SIG-M5 treated with dmso at 0.1 percent for 504 hours (cell line): Measurements from ENCODE around the gene DCLRE1A.
"Not testable (repeated sequence)": the region's sequence is repeated elsewhere in the genome, so short reads cannot be mapped to it uniquely, and the experiment has no call there.

Experiments
- DNase-seq: peaks from one replicate; lab custom pipeline; 2025; ENCODE audit not compliant: unreplicated experiment; lab: John Stamatoyannopoulos, UW

The DCLRE1A gene

DNA sequence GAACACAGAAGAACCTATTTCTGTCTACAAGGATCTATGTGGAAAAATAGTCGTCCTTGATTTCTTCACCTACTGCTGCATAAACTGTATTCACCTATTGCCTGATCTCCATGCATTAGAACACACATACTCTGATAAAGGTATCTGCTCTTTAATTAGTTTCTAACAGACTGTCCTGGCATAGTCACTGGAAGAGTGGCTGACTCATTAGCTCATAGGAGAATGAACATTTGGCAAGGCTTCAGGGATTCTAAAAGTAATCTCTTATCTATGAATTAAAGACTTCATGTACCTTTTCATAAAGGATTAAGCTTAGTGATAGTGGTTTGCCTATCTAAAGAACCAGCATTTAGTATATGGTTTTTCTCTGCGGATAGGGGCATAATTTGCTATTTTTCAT is 4.7 kb upstream of the DCLRE1A start:
- no peak for DNase-seq

DNA sequence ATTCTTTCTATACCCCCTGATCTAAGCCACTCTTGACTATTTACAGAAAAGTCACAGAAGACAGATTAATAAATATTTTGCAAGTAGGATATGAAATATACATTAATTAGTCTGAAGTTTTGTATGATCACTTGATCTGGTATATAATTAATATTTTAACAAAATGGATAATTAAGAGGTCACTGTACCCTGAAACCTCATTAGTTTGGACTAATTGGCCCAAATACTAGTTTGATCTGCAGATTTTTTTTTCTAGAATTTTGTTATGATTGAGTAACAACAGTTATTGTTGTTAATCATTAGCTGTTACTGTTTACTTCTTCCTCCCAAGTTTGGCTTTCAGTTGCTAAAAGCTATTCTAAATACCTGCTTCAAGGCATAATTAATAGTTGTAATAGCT is 3.3 kb upstream of the DCLRE1A start:
- DNase-seq = no peak

DNA sequence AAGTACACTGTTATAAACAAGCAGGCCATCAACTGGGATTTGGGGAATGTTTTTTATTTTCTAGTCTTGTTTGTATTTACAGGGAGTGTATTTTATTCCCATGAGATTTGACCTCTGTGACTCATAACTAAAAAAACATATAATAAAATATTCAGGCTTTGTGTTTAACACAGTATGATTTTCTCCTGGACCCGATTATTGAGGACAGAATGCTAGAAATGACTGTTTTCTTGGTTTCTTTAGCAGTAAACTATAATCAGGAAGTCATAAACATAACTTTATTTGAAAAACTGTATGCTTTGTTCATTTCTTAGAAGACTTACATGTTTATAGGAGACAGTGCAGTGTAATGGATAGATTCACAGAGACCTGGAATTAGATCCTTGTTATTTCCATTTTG is 2.7 kb upstream of the DCLRE1A start:
- DNase-seq = no peak

DNA sequence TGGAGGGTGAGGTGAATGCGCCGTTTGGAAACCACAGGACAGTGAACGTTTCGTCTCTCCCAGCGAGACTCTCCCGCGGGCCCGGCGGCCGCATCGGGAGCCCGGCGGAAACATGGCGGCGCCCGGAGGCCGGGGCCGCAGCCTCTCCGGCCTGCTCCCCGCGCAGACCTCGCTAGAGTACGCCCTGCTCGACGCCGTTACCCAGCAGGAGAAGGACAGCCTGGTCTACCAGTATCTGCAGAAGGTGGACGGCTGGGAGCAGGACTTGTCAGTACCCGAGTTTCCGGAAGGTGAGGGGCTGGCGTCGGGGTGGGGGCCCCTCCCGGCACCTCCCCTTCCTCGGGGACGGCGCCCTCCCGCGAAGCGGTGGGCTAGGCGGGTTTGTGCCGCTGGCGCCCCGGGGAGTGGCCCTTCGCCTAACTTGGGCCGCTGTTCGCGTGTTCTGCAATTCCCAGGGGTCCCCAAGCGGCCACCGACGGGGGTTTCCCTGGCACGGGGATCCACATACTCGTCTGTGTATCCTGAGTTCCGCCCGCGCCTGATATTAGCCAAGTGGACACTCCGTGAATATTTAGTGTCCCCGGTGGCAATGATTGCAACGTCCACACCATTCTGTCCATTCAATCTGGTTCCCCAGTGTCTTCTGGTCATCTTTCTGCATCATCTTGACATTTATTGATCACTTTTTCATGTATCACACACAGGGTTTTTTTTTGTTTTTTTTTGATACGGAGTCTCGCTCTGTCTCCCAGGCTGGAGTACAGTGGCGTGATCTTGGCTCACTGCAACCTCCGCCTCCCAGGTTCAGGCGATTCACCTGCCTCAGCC is 1.1 kb upstream of the DCLRE1A start:
- no peak for DNase-seq

DNA sequence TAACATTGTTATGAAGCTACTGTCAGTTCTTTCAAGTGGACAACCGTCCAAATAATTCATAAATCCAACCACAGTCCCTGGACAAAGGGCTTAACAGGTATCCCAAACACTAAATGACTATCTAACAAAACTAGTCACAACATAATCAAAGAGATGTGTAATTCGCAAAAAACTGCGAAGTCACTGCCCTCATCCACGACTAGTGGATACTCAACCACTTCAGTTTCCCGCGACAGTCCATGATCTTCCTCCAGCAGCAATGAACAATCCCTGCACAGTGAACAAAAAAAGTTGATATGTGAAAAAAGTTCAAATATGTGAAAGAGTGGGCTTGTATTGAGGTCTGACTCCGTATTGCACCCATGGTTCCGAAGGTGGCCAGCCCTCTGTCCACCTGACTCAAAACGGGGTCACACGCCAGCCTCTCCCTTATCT is 287 bp downstream of the DCLRE1A start:
- no peak for DNase-seq

DNA sequence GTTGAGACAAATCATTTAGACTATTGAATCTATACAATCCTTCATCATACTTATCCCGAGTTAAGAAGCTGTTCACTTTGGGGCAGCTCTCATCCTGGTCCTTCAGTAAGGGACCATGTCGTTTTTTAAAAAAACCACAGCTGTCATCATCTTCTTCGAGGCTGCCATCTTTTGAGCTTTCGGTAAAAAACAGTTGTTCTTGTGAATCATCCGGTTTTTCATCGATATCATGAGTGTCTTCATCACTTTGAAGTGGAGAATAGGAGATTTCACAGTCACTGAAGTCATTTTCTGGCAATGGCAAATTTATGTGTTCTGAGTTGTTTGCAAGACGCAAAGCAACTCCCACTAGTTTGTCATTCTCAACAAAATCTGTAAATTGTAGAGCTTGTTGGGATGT is 3.9 kb downstream of the DCLRE1A start:
- no peak for DNase-seq

DNA sequence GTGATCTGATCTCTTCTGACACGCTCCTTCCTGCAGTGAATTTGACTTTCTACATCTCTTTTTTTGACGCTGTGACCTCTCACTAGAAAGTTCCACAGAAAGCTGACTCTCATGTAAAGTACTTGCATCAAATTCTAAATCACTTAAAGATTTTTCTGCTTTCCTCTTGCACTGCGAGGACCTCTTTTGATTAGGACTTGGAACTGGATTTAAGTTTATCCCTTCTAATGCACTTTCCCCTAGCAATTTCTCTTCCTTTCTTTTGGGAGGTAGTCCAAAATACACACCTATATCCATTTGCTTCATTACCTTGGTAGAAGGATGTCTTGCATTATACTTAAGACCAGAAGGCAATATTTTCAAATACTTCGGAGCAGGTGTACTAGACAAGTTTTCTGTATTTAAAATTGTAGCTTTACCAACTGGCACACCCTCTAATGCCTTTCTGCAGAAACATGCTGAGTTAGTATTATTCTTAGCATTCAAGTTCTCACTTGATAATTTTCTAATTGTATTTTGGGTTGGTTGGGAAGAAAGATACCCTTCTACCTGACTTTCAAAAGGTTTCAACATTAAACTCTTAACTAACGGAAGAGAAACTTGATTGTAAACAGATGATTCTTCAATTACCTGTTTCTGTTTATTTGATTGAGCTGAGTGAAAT is 4.6 kb downstream of the DCLRE1A start:
- DNase-seq = no peak

DNA sequence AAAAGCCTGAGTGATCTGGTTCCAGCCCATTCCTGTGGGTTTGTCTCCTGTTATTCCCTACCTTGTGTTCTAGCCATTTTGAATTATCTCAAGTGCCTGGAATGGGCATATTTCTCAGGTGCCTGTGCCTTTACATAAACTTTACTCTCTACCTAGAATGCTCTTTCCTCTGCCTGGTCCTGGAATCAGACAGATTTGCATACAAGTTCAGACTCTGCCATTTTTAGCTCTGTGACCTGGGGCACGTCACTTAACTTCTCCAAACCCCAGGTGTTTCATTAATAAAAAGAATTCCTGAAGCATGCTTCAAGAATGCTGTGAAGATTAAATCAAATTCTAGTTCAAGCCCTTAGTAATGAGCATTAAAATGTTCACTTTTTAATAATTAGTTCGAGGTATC is 7.8 kb downstream of the DCLRE1A start:
- DNase-seq = no peak

DNA sequence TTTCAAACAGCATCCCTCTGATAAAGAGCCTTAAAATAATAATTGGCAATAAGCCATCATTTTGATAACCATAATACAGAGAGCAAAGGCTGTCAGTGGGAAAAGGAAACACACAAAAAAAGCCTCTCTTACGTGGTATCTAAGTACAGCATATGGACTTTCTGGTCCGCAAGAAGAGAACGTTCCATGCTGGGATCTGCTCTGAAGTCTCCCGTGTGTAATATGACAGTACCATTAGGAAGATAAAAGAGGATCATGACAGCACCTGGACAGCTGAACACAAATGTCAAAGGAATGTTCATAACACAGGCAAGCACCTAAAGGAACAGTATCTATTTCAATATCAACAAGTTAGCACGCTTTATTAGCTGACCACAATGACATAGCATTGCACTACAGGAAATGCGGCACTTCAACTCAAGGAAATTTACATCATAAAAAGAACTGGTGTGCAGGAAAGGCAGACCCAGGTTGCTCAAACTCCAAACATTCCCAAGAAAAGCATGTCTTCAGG is 9.9 kb downstream of the DCLRE1A start:
- no peak for DNase-seq

DNA sequence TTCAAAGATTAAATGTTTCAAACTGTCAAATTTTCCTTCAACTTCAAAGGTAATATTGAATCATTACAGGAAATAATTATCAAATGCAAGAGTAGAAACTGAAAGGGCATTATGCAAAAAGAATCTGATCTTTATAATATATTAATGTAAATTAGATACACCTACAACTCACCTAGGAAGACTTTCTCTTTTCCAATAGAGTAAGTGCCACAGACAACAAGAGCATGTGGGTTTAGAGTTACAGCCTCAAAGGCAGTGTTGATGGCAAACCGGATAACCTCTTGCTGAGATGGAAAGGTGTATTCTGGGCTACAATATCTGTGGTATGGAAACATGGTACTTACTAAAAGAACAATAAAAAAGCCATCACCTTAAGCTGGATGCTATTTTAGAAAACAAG is 11.7 kb downstream of the DCLRE1A start:
- DNase-seq = no peak

DNA sequence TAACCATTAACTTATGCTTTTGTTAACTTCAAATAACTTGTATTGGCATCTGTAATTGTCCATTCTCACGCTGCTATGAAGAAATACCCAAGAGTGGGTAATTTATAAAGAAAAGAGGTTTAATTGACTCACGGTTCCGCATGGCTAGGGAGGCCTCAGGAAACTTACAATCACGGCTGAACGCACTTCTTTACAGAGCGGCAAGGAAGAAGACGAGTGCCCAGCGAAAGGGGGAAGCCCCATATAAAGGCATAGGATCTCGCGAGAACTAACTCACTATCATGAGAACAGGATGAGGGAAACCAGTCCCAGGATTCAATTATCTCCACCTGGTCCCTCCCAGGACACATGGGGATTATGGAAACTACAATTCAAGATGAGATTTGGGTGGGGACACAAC is 25.3 kb downstream of the DCLRE1A start:
- DNase-seq = not testable (repeated sequence)

DNA sequence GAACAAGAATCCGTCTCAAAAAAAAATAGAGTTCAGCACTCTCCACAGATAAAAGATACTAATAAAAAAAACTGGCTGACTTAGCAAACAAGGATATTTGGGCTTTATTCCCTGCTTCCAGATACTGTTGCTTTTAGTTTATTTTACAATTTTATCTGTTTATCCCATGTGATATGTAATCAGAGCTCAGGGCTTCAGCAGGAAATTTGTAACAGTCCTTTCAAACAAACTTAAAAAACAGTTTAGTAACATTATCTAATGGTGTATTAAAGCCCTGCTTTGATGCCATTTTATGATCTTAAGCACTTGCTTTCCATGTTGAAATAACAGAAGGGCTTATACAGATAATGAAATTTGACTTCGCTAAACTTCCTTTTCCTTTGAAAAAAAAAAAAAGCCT is 28.1 kb downstream of the DCLRE1A start:
- no peak for DNase-seq

DNA sequence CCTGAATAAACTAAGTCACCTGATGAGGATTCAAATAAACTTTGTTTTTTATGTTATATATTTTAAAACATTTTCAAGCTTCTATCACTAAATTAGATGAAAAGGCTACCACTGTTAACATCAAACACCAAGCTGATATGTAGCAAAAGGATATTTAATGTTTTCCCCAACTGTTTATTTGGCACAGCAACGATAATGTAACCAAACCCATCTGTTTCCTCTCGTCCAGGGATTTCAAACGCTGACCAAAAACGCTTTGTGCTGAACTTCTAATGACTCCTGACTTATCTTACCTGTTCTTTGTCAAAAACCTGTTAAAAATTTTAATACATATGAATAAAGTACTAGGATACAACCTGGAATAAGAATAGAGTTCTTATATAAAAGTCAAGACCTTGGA is 30.5 kb downstream of the DCLRE1A start:
- DNase-seq = no peak

DNA sequence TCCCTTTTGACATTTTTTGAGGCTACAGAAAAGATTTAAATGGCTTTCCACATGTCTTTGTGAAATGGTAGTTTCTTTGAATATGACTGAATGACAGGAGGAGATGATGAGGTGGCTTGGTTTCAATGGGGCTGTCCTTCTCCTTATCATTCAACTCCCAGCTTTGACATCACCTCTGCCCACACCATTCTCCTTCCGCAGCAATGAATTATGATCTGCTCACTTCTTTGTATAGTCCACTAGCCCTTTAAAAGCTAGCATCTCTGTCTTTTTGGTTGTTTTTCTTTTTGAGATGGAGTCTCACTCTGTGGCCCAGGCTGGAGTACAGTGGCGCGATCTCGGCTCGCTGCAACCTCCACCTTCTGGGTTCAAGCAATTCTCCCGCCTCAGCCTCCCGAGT is 31.7 kb downstream of the DCLRE1A start:
- DNase-seq = no peak

DNA sequence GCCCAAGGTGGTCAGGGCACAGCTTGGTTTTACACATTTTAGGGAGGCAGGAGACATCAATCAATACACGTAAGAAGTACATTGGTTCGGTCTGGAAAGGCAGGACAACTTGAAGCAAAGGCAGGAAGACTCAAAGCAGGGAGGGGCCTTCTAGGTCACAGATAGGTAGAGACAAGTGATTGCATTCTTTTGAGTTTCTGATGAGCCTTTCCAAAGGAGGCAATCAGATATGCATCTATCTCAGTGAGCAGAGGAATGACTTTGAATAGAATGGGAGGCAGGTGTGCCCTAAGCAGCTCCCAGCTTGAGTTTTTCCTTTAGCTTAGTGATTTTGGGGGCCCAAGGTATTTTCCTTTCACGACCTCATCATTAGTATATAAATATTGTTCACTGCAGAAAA is 32.6 kb downstream of the DCLRE1A start:
- DNase-seq = not testable (repeated sequence)

DNA sequence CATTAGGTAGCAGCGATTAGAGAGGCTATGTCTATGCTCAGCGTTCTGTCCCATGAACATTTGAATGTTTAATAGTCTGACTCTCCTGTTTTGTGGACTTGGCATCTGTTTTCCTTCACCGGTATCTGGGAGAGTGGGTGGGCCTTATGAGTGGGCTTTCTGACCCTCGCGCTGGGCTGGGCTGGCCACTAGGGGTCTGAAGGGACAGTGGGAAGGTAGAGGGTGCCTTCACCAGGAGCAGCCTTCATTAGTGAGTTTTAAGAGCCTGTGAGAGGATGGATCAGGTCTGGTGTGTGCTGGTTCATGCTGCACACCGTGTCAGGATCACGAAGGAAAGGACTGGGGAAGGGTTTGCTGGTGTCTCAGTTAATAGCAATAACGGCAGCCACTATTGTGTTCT is 33.4 kb downstream of the DCLRE1A start:
- DNase-seq = no peak

DNA sequence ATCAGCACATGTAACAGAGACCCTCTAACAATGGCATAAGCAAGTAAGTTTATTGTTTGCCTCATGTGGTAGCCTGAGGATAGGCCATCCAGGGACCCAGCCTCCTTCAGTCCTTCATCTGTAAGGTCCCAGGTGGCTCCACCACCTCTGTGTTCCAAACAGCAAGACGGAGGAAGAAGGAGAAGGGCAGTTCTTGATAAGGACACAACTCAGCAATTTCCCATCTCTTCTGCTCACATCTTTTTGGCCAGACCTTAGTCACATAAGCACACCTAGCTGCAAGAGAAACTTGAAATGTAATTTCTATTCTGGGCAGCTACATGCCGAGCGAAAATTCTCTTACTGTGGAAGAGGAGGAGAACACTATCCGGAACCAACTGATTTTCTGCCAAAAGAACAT is 33.9 kb downstream of the DCLRE1A start:
- DNase-seq = no peak

DNA sequence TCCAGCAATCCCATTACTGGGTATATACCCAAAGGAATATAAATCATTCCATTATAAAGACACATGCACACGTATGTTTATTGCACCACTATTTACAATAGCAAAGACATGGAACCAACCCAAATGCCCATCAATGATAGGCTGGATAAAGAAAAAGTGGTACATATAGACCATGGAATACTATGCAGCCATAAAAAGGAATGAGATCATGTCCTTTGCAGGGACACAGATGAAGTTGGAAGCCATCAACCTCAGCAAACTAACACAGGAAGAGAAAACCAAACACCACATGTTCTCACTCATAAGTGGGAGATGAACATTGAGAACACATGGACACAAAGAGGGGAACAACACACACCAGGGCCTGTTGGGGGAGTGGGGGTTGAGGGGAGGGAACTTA is 39.2 kb downstream of the DCLRE1A start:
- not testable (repeated sequence) for DNase-seq

DNA sequence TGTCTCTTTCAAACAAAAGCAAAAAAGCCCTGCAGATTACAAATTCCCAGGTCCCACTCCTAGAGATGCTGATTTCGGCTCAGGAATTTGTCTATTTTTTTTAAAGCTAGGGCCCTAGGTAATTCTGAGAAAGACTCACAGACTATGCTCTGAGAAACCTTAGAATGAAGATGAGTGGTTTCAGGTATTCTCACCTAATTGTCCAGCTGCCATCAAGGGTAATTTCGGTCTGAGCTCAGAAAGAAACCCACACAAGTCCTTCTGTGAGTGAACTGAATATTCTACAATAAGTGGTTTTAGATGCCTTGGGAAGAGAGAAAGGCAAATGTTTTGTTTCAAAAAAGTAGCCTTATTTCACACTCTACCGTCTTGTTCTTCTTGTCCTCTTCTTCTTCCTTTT is 45.7 kb downstream of the DCLRE1A start:
- no peak for DNase-seq

DNA sequence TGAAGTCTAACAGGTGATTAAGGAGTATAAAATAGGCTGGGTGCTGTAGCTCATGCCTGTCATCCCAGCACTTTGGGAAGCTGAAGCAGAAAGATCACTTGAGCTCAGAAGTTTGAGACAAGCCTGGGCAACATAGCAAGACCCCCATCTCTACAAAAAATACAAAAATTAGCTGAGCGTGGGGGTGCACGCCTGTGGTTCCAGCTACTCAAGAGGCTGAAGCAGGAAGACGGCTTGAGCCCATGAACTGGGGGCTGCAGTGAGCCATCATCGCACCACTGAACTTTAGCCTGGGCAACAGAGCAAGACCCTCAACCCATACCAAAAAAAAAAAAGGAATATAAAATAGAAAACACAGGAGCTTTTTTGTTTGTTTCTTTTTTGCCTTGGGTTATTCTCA is 47.4 kb downstream of the DCLRE1A start:
- no peak for DNase-seq

DNA sequence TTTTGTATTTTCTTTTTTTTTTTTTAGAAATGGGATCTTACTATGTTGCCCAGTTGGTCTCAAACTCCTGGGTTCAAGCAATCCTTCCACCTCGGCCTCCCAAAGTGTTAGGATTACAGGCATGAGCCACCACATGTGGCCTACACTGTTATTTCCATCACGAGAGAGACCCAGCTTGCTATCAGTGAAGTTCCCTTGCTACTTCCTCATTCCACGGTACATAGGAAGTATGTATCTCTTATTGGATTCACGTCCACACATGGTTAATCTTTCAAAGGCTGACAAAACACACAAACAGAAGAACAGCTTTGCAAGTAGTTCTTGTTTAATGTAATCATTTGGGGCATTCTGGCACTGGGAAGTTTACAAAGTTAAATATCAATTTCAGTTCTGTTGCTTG is 50.9 kb downstream of the DCLRE1A start:
- peak; percentile 35 for DNase-seq

DNA sequence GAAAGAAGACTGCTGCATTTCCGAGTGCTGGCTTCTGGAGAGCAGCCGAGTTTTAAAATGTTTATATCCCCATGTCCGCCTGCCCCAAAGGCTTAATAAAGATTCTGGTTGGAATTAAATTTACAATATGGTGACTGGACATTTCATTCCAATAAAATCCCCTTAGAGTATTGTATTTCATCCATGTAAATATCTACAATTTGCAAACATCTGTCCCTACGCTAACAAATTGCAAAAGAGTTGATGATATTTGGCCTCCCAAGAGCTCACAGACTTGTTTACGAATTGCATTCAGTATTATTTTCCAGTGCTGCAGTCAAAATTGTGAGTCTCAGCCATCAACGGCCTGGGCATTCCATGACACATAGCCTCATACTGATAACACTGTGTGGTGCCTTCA is 52.3 kb downstream of the DCLRE1A start:
- no peak for DNase-seq
